GM18508 (cell line): ENCODE measurements around the gene A2ML1.
"Not testable (repeated sequence)": the region's sequence is repeated elsewhere in the genome, so short reads cannot be mapped to it uniquely, and the experiment has no call there.

Experiments used
- ATAC-seq: cut with Tn5 transposase; IDR thresholded peaks from one replicate; pipeline ENCODE4 v1.9.1; 2021; ENCODE audit warnings: moderate number of reproducible peaks; ENCODE audit not compliant: insufficient read depth, unreplicated experiment

The A2ML1 gene

DNA sequence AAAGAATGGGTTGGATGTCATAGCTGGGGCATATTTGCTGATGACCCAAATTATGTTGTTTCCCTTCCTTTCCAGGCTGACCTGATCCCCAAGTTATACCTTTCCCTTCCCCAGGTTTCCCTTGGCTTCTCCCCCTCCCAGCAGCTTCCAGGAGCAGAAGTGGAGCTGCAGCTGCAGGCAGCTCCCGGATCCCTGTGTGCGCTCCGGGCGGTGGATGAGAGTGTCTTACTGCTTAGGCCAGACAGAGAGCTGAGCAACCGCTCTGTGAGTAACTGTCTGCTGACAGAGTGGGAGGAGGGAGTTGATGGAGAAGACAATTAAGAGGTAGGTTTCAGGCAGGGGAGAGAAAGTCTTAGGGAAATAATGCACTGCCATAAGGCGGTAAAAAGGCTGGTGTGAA, 25.0 kb downstream of the A2ML1 start:
- no peak for ATAC-seq

- no peak for ATAC-seq
Observed at GRCh38 chr12:8849876-8850275, 27.5 kb downstream of the A2ML1 start.

DNA sequence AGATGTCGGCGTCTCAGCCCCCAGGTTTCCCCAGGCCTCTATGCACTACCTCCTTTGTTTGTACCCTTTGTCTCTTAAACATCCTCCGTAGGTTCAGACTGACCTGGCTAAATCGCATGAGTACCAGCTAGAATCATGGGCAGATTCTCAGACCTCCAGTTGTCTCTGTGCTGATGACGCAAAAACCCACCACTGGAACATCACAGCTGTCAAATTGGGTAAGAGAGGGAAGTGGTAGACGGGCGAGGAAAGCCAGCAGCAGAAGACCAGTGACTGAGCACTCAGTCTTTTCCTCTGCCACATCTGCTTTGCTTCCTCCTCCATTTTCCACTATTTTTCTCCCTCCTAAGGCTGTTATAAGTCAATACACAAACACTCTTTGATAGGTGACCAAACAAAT, 29.7 kb downstream of the A2ML1 start:
- ATAC-seq, result no peak

DNA sequence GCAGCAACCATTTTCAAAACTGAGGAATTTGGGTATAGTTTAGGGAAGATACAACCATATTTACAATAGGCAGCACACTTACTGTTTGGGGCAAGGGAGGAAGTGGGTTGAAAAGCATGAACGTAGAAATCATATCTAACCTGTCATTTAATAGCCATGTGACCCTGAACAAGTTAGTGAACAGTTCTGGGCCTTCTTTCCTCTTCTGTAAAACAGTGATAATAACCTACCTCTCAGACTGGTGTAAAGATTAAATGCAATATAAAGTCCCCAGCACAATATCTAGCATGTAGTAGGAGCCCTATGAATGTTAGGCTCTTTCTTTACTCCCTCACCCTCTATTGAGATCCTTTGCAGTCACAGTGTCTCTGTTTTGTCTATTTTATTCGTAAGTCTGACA, 33.5 kb downstream of the A2ML1 start:
- no peak for ATAC-seq

GRCh38 chr12:8859448-8859847, 37.0 kb downstream of the A2ML1 start:
- not testable (repeated sequence) for ATAC-seq

DNA sequence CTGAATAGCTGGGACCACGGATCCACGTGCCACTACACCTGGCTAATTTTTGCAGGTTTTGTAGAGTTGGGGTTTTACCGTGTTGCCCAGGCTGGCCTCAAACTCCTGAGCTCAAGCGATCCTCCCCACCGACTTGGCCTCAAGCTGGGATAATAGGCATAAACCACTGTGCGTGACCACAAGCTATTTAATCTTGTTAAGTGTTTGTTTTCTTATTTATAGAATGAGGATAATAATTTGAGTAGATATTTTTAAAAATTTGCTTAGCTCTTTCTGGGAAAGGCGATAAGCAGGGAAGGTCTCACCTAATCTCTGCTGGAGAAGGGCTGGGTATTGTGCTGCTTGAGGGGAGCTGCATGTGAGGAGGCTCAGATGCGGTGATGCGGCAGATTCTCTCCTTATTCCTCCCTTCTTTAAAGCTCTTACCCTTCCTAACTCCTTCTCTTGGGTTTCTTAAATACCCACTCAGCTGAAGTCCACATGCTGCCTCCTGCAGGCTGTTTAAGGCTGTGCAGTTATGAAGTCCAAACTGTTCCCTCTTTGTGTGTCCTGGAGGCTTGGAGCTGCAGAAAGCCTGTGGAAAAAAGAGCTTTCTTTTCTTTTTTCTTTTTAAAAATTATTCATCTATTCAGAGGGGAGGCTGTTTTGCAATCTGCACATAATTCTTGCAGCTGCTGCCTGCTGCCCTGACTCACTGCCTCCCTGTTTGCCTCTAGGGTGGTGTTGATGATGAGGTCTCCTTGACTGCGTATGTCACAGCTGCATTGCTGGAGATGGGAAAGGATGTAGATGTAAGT, 37.9 kb downstream of the A2ML1 start:
- no peak for ATAC-seq

DNA sequence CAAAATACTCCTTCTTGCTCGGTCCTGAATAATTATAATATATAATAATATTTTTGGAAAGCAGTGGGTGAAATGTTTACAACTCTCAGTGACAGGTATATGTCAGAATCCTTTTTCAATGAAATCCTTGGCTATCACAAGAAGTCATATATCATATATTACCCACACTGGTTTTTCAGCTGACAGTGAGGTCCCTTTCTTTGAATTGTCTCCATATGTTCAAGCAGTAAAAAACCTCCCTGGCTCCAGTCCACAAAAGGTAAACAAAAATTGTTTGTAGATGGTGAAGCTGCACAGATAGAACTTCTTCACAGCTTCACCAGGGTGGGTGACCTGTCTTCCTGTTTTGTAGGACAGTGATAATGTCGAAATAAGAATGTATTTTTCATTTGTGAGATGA, 44.0 kb downstream of the A2ML1 start:
- no peak for ATAC-seq

DNA sequence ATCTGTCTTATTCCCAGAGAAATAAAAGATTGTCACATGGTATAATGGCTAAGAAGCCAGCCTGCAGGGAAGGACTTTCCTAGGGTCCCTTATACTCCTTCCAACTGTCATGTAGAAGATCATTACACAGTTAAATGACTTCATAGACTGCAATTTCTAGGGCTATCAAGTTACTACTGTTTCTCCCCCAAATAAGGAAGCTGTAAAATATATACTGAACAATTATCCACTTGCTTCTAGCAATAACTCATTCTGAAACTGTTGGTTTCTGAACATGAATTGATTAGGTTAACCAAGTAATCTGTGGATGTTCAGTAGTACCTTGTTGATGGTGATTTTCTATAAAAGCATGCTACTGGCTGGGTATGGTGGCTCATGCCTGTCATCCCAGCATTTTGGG, 44.6 kb downstream of the A2ML1 start:
- no peak for ATAC-seq

DNA sequence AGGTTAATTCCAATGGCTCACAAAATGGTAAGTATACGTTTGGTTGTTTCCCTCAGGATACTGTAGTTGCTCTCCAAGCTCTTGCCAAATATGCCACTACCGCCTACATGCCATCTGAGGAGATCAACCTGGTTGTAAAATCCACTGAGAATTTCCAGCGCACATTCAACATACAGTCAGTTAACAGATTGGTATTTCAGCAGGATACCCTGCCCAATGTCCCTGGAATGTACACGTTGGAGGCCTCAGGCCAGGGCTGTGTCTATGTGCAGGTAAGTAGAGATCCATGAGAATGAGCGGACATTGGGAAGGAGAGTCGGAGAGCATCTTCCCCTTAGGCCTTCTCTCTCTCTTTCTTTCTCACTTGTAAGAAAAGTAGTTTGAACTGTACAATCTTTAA, 45.4 kb downstream of the A2ML1 start:
- ATAC-seq, result no peak

- no peak for ATAC-seq
Observed at GRCh38 chr12:8870586-8870985, 48.2 kb downstream of the A2ML1 start.

- ATAC-seq, result no peak
Observed at GRCh38 chr12:8871068-8871467, 48.6 kb downstream of the A2ML1 start.

DNA sequence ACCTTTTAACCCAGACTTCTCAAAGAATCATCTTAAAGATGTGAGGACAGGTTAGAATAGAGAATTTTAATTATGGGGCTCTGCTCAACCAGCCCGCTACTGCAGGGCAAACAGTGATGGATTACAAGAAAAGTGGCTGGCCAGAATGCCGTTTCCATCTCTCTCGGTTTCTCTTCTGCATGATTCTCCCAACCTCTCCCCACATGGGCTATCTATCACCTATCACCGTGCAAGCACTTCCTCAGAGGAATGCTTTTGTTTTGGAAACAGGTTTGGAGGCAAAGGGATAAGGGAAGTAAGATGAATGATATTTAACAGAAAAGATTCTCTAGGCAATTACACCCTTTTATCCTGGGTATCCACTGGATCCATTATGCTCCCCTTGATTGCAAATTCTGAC, 54.5 kb downstream of the A2ML1 start:
- ATAC-seq, result no peak

DNA sequence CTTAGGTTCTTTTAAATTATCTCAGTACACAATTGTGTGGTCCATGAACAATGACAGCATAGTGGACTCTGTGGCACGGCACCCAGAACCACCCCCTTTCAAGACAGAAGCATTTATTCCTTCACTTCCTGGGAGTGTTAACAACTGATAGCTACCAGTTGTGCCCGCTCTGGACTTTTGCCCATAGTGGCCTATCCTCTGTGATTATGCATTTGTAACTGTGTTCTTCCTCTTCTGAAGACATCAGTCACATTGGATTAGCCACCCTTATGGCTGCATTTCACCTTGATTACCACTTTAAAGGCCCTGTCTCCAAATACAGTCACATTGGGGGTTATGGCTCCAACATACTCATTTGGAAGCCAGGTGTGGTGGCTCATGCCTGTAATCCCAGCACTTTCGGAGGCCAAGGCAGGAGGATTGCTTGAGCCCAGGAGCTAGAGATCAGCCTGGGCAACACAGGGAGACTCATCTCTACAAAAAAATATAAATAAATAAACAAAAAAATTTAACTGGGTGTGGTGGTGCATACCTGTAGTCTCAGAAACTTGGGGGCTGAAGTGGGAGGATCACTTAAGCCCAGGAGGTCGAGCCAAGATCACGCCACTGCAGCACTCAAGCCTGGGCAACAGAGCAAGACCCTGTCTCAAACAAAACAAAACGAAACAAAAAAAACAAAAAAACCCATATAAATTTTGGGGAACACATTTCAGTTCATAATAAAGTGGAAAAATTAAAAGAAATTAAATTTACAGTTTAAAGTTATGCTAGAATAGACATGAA, 64.3 kb downstream of the A2ML1 start:
- no peak for ATAC-seq

GRCh38 chr12:8887285-8887715, 64.9 kb downstream of the A2ML1 start:
- ATAC-seq, result no peak

GRCh38 chr12:8890313-8891085, 68.1 kb downstream of the A2ML1 start:
- no peak for ATAC-seq

DNA sequence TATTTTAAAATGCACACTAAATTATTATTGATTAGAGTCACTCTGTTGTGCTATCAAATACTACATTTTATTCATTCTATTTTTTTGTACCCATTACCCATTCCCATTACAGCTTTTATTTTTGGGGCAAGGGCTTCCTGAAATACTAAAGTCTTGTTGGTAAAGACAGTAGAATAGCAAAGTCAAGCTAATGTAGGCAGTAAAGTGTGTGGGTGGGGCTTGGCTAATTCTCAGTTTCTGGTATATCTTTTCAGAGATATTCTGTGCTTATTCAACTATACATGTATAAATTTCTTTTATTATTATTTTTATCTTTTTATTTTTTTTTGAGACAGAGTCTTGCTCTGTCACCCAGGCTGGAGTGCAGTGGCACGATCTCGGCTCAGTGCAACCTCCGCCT, 69.6 kb downstream of the A2ML1 start:
- no peak for ATAC-seq

- no peak for ATAC-seq
Observed at GRCh38 chr12:8894378-8894777, 72.0 kb downstream of the A2ML1 start.

DNA sequence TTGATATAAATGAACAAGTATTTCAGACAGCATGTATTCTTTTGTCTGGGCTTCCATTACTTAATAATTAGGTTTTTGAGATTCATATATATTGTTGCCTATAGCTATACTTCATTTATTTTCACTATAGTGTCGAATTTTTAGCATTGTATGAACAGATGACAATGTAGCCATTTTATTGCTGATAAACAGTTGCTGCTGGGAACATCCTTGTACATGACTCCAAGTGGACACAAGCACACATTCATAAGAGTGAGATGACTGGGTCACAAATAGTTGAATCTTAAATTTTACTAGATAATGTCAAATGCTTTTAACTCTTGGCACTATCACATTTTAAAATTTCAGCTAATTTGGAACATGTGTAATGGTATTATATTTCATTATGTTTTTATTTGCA, 72.6 kb downstream of the A2ML1 start:
- no peak for ATAC-seq

GRCh38 chr12:8897081-8897480, 74.7 kb downstream of the A2ML1 start:
- no peak for ATAC-seq

DNA sequence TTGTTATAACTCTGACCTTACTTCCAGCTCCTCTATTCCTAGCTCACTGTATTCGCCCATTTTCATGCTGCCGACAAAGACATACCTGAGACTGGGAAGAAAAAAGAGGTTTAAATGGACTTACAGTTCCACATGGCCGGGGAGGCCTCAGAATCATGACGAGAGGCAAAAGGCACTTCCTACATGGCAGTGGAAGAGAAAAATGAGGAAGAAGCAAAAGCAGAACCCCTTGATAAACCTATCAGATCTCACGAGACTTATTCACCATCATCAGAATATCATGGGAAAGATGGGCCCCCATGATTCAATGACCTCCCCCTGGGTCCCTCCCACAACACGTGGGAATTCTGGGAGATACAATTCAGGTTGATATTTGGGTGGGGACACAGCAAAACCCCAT, 77.4 kb downstream of the A2ML1 start:
- no peak for ATAC-seq

GRCh38 chr12:8902703-8903102, 80.3 kb downstream of the A2ML1 start:
- not testable (repeated sequence) for ATAC-seq
